ENCODE results near the gene OPCML.

Gene OPCML

GRCh38 chr11:132658696-132659095 is 873.6 kb downstream of the OPCML start:
- no peak for TF ChIP-seq CTCF (IDR thresholded peaks at IDR 0.05; ENCODE audit: insufficient read depth, low read depth, low read length, missing control alignments)

GRCh38 chr11:132658004-132658403 is 874.3 kb downstream of the OPCML start:
- no peak for DNase-seq (ENCODE audit: low read depth)
- H3K4me3 ChIP-seq (ENCODE audit: low read length): no peak overlapping the region
- no peak for TF ChIP-seq CTCF (IDR thresholded peaks at IDR 0.05; ENCODE audit: insufficient read depth, low read depth, low read length, missing control alignments)

More at GRCh38 chr11:132658696-132659095, 873.6 kb downstream of the OPCML start:
- peak; percentile 26 for DNase-seq (ENCODE audit: low read depth)
- no peak overlapping the region for H3K4me3 ChIP-seq (ENCODE audit: low read length)

GRCh38 chr11:132655187-132655855 is 877.0 kb downstream of the OPCML start:
- DNase-seq (ENCODE audit: low read depth): no peak
- no peak for TF ChIP-seq CTCF (IDR thresholded peaks at IDR 0.05; ENCODE audit: insufficient read depth, low read depth, low read length, missing control alignments)

GRCh38 chr11:132653237-132653636 is 879.1 kb downstream of the OPCML start:
- no peak overlapping the region for H3K4me3 ChIP-seq (ENCODE audit: low read length)
- no peak for TF ChIP-seq CTCF (IDR thresholded peaks at IDR 0.05; ENCODE audit: insufficient read depth, low read depth, low read length, missing control alignments)
- no peak for DNase-seq (ENCODE audit: low read depth)

More at GRCh38 chr11:132655187-132655855, 877.0 kb downstream of the OPCML start:
- H3K4me3 ChIP-seq (ENCODE audit: low read length): no peak overlapping the region

GRCh38 chr11:132650969-132651720 is 881.2 kb downstream of the OPCML start:
- no peak overlapping the region for H3K4me3 ChIP-seq (ENCODE audit: low read length)
- no peak for DNase-seq (ENCODE audit: low read depth)
- TF ChIP-seq CTCF (IDR thresholded peaks at IDR 0.05; ENCODE audit: insufficient read depth, low read depth, low read length, missing control alignments): no peak

GRCh38 chr11:132649277-132649676 is 883.0 kb downstream of the OPCML start:
- DNase-seq (ENCODE audit: low read depth): no peak
- H3K4me3 ChIP-seq (ENCODE audit: low read length): no peak overlapping the region
- no peak for TF ChIP-seq CTCF (IDR thresholded peaks at IDR 0.05; ENCODE audit: insufficient read depth, low read depth, low read length, missing control alignments)

All from epithelial cell of esophagus (primary cell).